Liver (tissue), 9 donors: Measurements from ENCODE around the gene NFKB1. TPM values are rescaled to one million over a fixed set of nuclear protein-coding genes. Genes with fewer than 3 reads are reported as not detected.

Experiments used
- DNase-seq: peaks from one replicate; pipeline ENCODE4 v3.0.0-alpha.2; 2017; ENCODE audit warnings: low spot score
- H3K27ac ChIP-seq, 2 donors: one replicate each; pipeline ENCODE4 v1.7.0; 2013; ENCODE audit warnings: inconsistent platforms in 2 of 2, low read length in 2 of 2, control low read depth in 1 of 2, low read depth in 1 of 2, mild to moderate bottlenecking in 1 of 2
- H3K27me3 ChIP-seq, 4 donors: one replicate each; pipeline versions ENCODE4 v1.6.1 to v1.7.0; 2013; ENCODE audit warnings: low read length in 3 of 4, inconsistent platforms in 1 of 4, mild to moderate bottlenecking in 1 of 4, moderate library complexity in 1 of 4; ENCODE audit not compliant: control insufficient read depth in 4 of 4, insufficient read depth in 4 of 4
- H3K36me3 ChIP-seq, 4 donors: one replicate each; pipeline versions ENCODE4 v1.6.1 to v1.7.0; 2013; ENCODE audit warnings: low read length in 3 of 4, mild to moderate bottlenecking in 3 of 4, low read depth in 1 of 4, moderate library complexity in 1 of 4; ENCODE audit not compliant: control insufficient read depth in 4 of 4, insufficient read depth in 3 of 4
- H3K4me1 ChIP-seq, 4 donors: one replicate each; pipeline versions ENCODE4 v1.6.1 to v1.7.0; 2013; ENCODE audit warnings: low read length in 3 of 4, mild to moderate bottlenecking in 3 of 4, moderate library complexity in 1 of 4; ENCODE audit not compliant: control insufficient read depth in 4 of 4, insufficient read depth in 4 of 4
- H3K4me3 ChIP-seq, 3 donors: one replicate each; pipeline versions ENCODE4 v1.6.1 to v1.7.0; 2013; ENCODE audit warnings: low read length in 3 of 3, control low read depth in 1 of 3, low read depth in 1 of 3, mild to moderate bottlenecking in 1 of 3
- H3K9ac ChIP-seq, 2 donors: one replicate each; pipeline ENCODE4 v1.7.0; 2013; ENCODE audit warnings: low read length in 2 of 2, mild to moderate bottlenecking in 2 of 2, moderate library complexity in 2 of 2, control low read depth in 1 of 2, low read depth in 1 of 2
- H3K9me3 ChIP-seq, 4 donors: one replicate each; pipeline versions ENCODE4 v1.6.1 to v1.7.0; 2013; ENCODE audit warnings: low read length in 3 of 4; ENCODE audit not compliant: control insufficient read depth in 4 of 4
- EGR1 ChIP-seq, 2 donors: IDR thresholded peaks; 2 replicates each; pipeline ENCODE4 v1.6.1; 2016 to 2018; ENCODE audit warnings: antibody characterized with exemption in 2 of 2, low read depth in 2 of 2
- FOXA1 ChIP-seq: IDR thresholded peaks from 2 replicates; pipeline ENCODE4 v1.6.1; 2016; ENCODE audit warnings: antibody characterized with exemption
- FOXA2 ChIP-seq: IDR thresholded peaks from 2 replicates; pipeline ENCODE4 v1.6.1; 2016; ENCODE audit warnings: antibody characterized with exemption
- GABPA ChIP-seq, 2 donors: IDR thresholded peaks in 1 of 2; conservative IDR thresholded peaks in 1 of 2; 2 replicates each; pipeline ENCODE4 v1.6.1; 2016; ENCODE audit warnings: antibody characterized with exemption in 2 of 2, mild to moderate bottlenecking in 1 of 2, moderate library complexity in 1 of 2
- HNF4A ChIP-seq, 2 donors: conservative IDR thresholded peaks; 2 replicates each; pipeline ENCODE4 v1.6.1; 2016; ENCODE audit warnings: antibody characterized with exemption in 2 of 2, mild to moderate bottlenecking in 2 of 2
- HNF4G ChIP-seq: IDR thresholded peaks from 2 replicates; pipeline ENCODE4 v1.6.1; 2016; ENCODE audit warnings: antibody characterized with exemption
- JUND ChIP-seq, 2 donors: IDR thresholded peaks; 2 replicates each; pipeline ENCODE4 v1.6.1; 2016; ENCODE audit warnings: antibody characterized with exemption in 2 of 2
- NR2F2 ChIP-seq: IDR thresholded peaks from 2 replicates; pipeline ENCODE4 v1.6.1; 2016; ENCODE audit warnings: antibody characterized with exemption
- RAD21 ChIP-seq, 2 donors: IDR thresholded peaks; 2 replicates each; pipeline ENCODE4 v1.6.1; 2016; ENCODE audit warnings: antibody characterized with exemption in 2 of 2, mild to moderate bottlenecking in 2 of 2
- RXRA ChIP-seq, 2 donors: IDR thresholded peaks; 2 replicates each; pipeline ENCODE4 v1.6.1; 2017 to 2018; ENCODE audit warnings: antibody characterized with exemption in 2 of 2, mild to moderate bottlenecking in 1 of 2
- SP1 ChIP-seq: IDR thresholded peaks from 2 replicates; pipeline ENCODE4 v1.6.1; 2018; ENCODE audit warnings: antibody characterized with exemption, mild to moderate bottlenecking
- TAF1 ChIP-seq: conservative IDR thresholded peaks from 2 replicates; pipeline ENCODE4 v1.6.1; 2016; ENCODE audit warnings: antibody characterized with exemption, mild to moderate bottlenecking
- YY1 ChIP-seq: IDR thresholded peaks from 2 replicates; pipeline ENCODE4 v1.6.1; 2016; ENCODE audit warnings: antibody characterized with exemption, mild to moderate bottlenecking
- WGBS: extraction: QIAGEN DNeasy Blood & Tissue Kit; methylation state at CpG from one replicate; pipeline ENCODE4 v1.1.7; 2013; 5-methylcytosine and 5-hydroxymethylcytosine counted together
- polyA plus RNA-seq, 2 donors: library from polyadenylated mRNA; stranded (reverse) in 1 of 2; unstranded in 1 of 2; fragments of 200-250 nt in 1 of 2; fragments of >200 nt in 1 of 2; fragmentation: Nextera tagmentation in 1 of 2; extraction: Ambion mirVana in 1 of 2; gene quantifications; one replicate each; pipeline versions ENCODE4 v1.2.1 to v1.2.3, GENCODE V29; 2013 to 2015
- total RNA-seq, 2 donors: library from RNA; depleted of rRNA; stranded (reverse); fragments of >200 nt; gene quantifications; one replicate each; pipeline ENCODE4 v1.2.3, GENCODE V29; 2014
- TF ChIP-seq, protein P1 (sequence below): IDR thresholded peaks from 2 replicates; pipeline ENCODE4 v1.6.1; 2016; ENCODE audit warnings: antibody characterized with exemption
- TF ChIP-seq, protein P2 (sequence below): IDR thresholded peaks from 2 replicates; pipeline ENCODE4 v1.6.1; 2016; ENCODE audit warnings: antibody characterized with exemption, mild to moderate bottlenecking
- TF ChIP-seq, protein P3 (sequence below): IDR thresholded peaks from 2 replicates; pipeline ENCODE4 v1.6.1; 2016; ENCODE audit warnings: antibody characterized with exemption
- TF ChIP-seq, protein P4 (sequence below): fragments of 150-350 bp; IDR thresholded peaks from 2 replicates; pipeline ENCODE4 v1.5.1; 2017; ENCODE audit warnings: improper control_type of control experiment, low read depth, low read length; ENCODE audit not compliant: missing input control
- TF ChIP-seq, protein P5 (sequence below): IDR thresholded peaks from 2 replicates; pipeline ENCODE4 v1.6.1; 2016; ENCODE audit warnings: antibody characterized with exemption
- donor health status: healthy.
- donor health status: healthy.
- donor health status: healthy.
- donor health status: healthy.
- donor health status: healthy.

The NFKB1 gene
- total and polyA plus RNA-seq, 4 donors = 5.1 to 23.0 (median 13.4) TPM

DNA sequence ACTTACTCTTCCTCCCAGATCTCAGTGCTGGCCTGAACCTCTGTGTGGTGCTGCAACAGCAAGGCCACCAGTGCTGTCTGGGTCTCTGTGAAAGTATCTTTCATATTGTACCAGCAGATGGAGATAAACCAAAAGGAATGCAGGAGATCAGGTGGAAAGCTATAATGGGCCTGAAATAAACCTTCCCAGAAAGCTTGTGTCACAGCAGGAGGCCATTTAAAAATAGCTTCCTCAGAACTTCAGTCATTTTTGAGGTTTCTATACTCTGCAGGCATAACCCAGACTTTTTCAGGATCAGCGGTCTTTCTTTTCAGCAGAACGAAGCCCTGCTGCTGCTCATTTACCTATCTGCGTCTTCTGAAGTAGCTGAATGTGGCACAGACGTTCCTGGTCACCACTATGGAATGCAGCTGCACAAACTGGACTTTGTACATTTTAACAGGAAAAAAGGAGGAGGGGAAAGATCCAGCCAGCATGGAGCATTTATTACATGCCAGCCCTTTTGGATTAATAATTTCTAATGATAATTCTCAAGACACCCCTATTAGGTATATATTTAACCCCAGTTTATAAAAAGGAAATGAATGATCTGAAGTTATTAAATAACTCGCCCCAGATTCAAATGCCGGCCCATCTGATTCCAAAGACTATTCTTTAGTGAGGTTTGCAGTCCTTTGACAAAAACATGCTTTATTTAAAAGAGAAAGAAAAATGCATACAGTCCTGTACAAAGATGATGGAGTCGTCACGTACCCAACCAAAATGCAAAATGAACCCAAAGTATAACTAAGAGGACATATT lies 119.7 kb downstream of the NFKB1 start:
- WGBS = 41% methylated on average over 8 of the region's 8 CpGs

More for the DNA sequence above, 119.7 kb downstream of the NFKB1 start:
- no peak overlapping the region for H3K9ac ChIP-seq
- TF ChIP-seq HNF4A (conservative IDR thresholded peaks at IDR 0.05) (peak; percentile 93 to 95), YY1 (peak; percentile 95), FOXA1 (no peak), FOXA2 (peak; percentile 14), EGR1 (IDR thresholded peaks at IDR 0.05; ENCODE audit: low read depth in 2 of 2) (no peak), HNF4G (peak; percentile 95), GABPA (IDR thresholded peaks at IDR 0.05 in 1 of 2, conservative IDR thresholded peaks at IDR 0.05 in 1 of 2) (no peak), RAD21 (IDR thresholded peaks at IDR 0.05) (peak; percentile 96 to 98), TAF1 (peak; percentile 66), RXRA (IDR thresholded peaks at IDR 0.05) (peak; percentile 48 to 61), JUND (IDR thresholded peaks at IDR 0.05) (peak; percentile 95 to 97), NR2F2 (no peak), SP1 (peak; percentile 96)
- TF ChIP-seq, protein P1, sequence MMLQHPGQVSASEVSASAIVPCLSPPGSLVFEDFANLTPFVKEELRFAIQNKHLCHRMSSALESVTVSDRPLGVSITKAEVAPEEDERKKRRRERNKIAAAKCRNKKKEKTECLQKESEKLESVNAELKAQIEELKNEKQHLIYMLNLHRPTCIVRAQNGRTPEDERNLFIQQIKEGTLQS = no peak
- TF ChIP-seq, protein P2, sequence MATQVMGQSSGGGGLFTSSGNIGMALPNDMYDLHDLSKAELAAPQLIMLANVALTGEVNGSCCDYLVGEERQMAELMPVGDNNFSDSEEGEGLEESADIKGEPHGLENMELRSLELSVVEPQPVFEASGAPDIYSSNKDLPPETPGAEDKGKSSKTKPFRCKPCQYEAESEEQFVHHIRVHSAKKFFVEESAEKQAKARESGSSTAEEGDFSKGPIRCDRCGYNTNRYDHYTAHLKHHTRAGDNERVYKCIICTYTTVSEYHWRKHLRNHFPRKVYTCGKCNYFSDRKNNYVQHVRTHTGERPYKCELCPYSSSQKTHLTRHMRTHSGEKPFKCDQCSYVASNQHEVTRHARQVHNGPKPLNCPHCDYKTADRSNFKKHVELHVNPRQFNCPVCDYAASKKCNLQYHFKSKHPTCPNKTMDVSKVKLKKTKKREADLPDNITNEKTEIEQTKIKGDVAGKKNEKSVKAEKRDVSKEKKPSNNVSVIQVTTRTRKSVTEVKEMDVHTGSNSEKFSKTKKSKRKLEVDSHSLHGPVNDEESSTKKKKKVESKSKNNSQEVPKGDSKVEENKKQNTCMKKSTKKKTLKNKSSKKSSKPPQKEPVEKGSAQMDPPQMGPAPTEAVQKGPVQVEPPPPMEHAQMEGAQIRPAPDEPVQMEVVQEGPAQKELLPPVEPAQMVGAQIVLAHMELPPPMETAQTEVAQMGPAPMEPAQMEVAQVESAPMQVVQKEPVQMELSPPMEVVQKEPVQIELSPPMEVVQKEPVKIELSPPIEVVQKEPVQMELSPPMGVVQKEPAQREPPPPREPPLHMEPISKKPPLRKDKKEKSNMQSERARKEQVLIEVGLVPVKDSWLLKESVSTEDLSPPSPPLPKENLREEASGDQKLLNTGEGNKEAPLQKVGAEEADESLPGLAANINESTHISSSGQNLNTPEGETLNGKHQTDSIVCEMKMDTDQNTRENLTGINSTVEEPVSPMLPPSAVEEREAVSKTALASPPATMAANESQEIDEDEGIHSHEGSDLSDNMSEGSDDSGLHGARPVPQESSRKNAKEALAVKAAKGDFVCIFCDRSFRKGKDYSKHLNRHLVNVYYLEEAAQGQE = peak; percentile 45
- TF ChIP-seq, protein P3, sequence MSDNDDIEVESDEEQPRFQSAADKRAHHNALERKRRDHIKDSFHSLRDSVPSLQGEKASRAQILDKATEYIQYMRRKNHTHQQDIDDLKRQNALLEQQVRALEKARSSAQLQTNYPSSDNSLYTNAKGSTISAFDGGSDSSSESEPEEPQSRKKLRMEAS = peak; percentile 39
- TF ChIP-seq, protein P4, sequence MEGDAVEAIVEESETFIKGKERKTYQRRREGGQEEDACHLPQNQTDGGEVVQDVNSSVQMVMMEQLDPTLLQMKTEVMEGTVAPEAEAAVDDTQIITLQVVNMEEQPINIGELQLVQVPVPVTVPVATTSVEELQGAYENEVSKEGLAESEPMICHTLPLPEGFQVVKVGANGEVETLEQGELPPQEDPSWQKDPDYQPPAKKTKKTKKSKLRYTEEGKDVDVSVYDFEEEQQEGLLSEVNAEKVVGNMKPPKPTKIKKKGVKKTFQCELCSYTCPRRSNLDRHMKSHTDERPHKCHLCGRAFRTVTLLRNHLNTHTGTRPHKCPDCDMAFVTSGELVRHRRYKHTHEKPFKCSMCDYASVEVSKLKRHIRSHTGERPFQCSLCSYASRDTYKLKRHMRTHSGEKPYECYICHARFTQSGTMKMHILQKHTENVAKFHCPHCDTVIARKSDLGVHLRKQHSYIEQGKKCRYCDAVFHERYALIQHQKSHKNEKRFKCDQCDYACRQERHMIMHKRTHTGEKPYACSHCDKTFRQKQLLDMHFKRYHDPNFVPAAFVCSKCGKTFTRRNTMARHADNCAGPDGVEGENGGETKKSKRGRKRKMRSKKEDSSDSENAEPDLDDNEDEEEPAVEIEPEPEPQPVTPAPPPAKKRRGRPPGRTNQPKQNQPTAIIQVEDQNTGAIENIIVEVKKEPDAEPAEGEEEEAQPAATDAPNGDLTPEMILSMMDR = peak; percentile 62
- TF ChIP-seq, protein P5, sequence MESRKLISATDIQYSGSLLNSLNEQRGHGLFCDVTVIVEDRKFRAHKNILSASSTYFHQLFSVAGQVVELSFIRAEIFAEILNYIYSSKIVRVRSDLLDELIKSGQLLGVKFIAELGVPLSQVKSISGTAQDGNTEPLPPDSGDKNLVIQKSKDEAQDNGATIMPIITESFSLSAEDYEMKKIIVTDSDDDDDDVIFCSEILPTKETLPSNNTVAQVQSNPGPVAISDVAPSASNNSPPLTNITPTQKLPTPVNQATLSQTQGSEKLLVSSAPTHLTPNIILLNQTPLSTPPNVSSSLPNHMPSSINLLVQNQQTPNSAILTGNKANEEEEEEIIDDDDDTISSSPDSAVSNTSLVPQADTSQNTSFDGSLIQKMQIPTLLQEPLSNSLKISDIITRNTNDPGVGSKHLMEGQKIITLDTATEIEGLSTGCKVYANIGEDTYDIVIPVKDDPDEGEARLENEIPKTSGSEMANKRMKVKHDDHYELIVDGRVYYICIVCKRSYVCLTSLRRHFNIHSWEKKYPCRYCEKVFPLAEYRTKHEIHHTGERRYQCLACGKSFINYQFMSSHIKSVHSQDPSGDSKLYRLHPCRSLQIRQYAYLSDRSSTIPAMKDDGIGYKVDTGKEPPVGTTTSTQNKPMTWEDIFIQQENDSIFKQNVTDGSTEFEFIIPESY = peak; percentile 53
- peaks cover 0 to 14% (median 9%) of the 10 kb centered on the region in 4 donors for H3K4me1 ChIP-seq
- H3K27ac ChIP-seq = peak overlapping the region; percentile 61 to 65
- no peak for DNase-seq
- H3K4me3 ChIP-seq = peak overlapping the region in 1 of 3 donors; percentile 40
- no peaks in the 10 kb centered on the region for H3K9me3 ChIP-seq
- H3K36me3 ChIP-seq = peaks cover 3 to 9% (median 6%) of the 10 kb centered on the region in 4 donors
- H3K27me3 ChIP-seq = no peaks in the 10 kb centered on the region
